Left ventricle myocardium superior (tissue), 1 donor: ENCODE data around the gene FADS3. TPM values are rescaled to one million over a fixed set of nuclear protein-coding genes. Genes with fewer than 3 reads are reported as not detected.

Experiments used
- ATAC-seq: fragments of 200-7000 bp; cut with Tn5 transposase; one replicate; pipeline ENCODE4 v1.9.1; 2020; ENCODE audit warnings: mild to moderate bottlenecking, moderate library complexity
- DNase-seq: peaks from one replicate; pipeline ENCODE4 v3.0.0-alpha.2; 2020
- intact Hi-C: fragments of 100-400 bp; cut with micrococcal nuclease; formaldehyde crosslinking; loops from one replicate; pipeline ENCODE4 v1.11.0; 2022
- microRNA-seq: library from miRNA; unstranded; fragments of <30 nt; microRNA quantifications from one replicate; pipeline ENCODE4 v1.2.0, GENCODE V29; 2020; ENCODE audit warnings: borderline number of aligned reads
- total RNA-seq: library from RNA; stranded (reverse); fragmentation: NEBNext Ultra II Directional; extraction: Animal tissue kit (Norgen Biotek cat#: 25700); gene quantifications from one replicate; pipeline ENCODE4 v1.2.1, GENCODE V29; 2021
- donor health status: DM: no; HTN: yes; CAD: no; lungs with severe emphysema.

The FADS3 gene
- total RNA-seq, 1 donor from 2014 or later = 69.7 TPM

- intact Hi-C loops = no loop called here
Observed at GRCh38 chr11:61829806-61830205, 61.5 kb downstream of the FADS3 start.

DNA sequence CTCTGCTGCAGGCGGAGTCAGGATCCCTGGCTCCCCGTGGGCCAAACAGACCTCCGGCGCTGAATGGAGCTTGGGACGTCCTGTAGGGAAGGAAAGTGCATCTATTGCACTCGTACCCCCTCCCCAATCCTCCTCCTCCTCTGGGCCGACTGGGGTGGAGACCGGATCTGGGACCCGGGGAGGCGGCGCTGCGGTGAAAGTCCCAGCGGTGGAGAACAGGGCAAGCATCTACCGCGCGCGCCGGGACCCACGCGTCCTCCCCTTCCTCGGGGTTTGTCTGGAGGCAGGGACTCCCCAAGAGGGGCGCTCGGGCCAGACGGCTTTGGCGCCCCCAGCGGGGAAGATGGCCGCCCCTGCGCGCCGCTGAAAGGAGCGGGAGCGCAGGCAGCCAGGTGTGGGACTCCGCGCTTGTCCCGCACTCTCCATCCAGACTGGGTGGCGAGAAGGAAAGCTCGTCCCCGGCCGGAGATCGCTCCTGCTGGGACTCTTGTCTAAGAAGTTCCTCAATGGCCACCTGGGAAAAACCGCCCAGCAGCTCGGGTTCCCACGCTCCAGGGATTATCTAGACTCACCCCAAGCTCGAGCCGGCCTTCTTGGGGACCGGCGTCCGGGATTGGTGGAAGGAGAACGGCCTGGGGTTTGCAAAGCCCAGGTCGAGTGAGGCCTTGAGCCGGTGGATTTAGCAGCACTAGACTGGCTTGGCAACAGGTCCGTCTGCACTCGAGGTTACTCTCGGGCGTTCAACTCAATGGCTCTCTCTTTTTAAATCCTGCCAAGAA is 62.5 kb downstream of the FADS3 start:
- peak; percentile 52 for ATAC-seq
- intact Hi-C loops = no loop called here
- DNase-seq = peak; percentile 68

More at GRCh38 chr11:61829806-61830205, 61.5 kb downstream of the FADS3 start:
- DNase-seq (no peak), ATAC-seq (no peak)

DNA sequence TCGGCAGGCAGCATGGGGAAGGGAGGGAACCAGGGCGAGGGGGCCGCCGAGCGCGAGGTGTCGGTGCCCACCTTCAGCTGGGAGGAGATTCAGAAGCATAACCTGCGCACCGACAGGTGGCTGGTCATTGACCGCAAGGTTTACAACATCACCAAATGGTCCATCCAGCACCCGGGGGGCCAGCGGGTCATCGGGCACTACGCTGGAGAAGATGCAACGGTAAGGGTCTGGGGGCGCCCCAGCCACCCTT is 63.0 kb downstream of the FADS3 start:
- intact Hi-C loops = no loop called here
- DNase-seq (no peak), ATAC-seq (no peak)

DNA sequence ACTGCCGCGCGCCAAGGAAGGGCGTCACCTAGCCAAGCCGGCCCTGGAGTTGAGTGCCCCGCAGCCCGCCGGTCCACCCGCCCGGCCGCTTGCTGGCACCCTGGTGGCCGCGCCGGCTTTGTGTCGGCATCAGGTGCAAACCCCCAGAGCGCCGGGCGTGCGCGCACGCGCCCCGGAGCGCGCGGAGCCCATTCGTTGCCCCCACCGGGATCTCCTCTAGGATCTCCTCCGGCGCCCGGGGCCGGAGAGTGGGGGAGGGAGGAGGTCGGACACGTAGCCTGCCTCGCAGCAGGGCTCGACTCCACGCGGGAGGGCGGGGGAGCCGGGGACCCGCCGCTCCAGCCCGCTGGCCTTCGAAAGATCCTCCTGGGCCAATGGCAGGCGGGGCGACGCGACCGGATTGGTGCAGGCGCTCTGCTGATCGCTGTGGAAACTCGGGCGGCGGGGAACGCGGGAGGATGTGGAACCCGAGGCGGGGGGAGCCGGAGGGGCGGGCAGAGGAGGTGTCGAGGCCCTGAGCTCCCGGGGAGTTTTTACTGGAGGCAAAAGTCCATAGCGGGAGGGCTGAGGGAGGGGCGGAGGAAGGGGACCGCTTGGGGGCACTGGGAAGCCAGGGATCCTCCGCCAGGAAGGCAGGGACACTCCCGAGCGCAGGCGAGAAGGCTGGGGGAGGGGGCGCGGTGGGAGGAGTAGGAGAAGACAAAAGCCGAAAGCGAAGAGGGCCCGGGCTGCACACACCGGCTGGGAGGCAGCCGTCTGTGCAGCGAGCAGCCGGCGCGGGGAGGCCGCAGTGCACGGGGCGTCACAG is 63.6 kb downstream of the FADS3 start, which contains the start of gene FADS2:
FADS2 (plus strand) TSS at position 730 of the 808 bp plus-strand sequence. CDS start 91 bp downstream, outside the sequence.
- ATAC-seq (peak; percentile 86), DNase-seq (peak; percentile 95)
- intact Hi-C loops = no loop called here

GRCh38 chr11:61826930-61827570 is 64.3 kb downstream of the FADS3 start:
- DNase-seq (no peak), ATAC-seq (peak; percentile 6)
- intact Hi-C loops = no loop called here

Small RNA genes lying within 50 kb of the gene (microRNA-seq; reads per million reads assigned to microRNA genes)
- gene MIR6746 = not detected

Other genes with a start within 250 kb of the FADS3 start
- 5.5 TPM for gene DAGLA, start 211.2 kb downstream of the FADS3 start, total RNA-seq
- 2.1 TPM for gene MYRF, start 138.9 kb downstream of the FADS3 start, total RNA-seq
- gene TMEM258, start 98.9 kb downstream of the FADS3 start, total RNA-seq = 130 TPM
- 6.4 TPM for gene FEN1, start 98.6 kb downstream of the FADS3 start, total RNA-seq
- gene FADS1, start 74.5 kb downstream of the FADS3 start, total RNA-seq = 26.3 TPM
- 24.7 TPM for gene FADS2, start 63.2 kb downstream of the FADS3 start, total RNA-seq
- gene RAB3IL1, start 26.0 kb upstream of the FADS3 start, total RNA-seq = 11.1 TPM
- 1.1 TPM for gene BEST1, start 58.8 kb upstream of the FADS3 start, total RNA-seq
- gene FTH1, start 76.1 kb upstream of the FADS3 start, total RNA-seq = 2,305 TPM
- 11.6 TPM for gene INCENP, start 232.5 kb upstream of the FADS3 start, total RNA-seq